ENCODE measurements around the gene KLHL7.
"Not testable (repeated sequence)": the region's sequence is repeated elsewhere in the genome, so short reads cannot be mapped to it uniquely, and the experiment has no call there.

The KLHL7 gene

GRCh38 chr7:23220690-23221305, 115.2 kb downstream of the KLHL7 start:
- no peak for DNase-seq

- DNase-seq: no peak
Measured at GRCh38 chr7:23222439-23223030, 117.0 kb downstream of the KLHL7 start.

- DNase-seq: not testable (repeated sequence)
Measured at GRCh38 chr7:23224364-23224763, 118.8 kb downstream of the KLHL7 start.

DNA sequence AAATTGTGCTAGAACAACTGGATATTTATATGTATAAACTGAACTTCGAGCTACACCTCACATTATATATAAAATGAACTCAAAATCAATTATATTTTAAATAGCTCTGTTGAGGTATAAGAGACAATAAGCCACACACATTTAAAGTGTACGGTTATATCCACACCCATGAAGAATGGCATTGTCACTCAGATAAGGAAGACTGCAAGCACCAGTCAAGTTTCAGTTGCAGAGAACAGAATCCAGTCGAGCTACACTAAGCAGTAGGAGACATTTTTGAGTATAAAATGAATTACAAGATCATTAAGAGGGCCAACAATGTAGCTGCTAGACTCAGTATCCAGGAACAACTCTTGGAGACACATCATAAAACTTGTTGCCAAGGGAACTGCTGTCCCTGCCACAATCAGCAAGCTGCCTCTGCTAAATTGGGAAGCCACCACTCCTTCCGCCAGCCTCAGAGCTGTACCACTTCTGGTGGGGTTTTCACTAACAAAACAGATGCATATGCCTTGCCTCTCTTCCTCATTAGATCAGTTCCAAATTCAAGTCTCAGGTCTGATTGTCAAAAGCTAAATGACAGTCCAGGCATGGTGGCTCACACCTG, 121.4 kb downstream of the KLHL7 start:
- no peak for DNase-seq

Measured in NCI-H1930 (cell line).